Measurements from ENCODE around the gene ASB15.

DNA sequence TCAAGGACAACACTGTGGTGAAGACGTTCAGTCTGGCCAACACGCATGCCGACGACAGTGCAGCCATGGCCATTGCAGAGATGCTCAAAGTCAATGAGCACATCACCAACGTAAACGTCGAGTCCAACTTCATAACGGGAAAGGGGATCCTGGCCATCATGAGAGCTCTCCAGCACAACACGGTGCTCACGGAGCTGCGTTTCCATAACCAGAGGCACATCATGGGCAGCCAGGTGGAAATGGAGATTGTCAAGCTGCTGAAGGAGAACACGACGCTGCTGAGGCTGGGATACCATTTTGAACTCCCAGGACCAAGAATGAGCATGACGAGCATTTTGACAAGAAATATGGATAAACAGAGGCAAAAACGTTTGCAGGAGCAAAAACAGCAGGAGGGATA lies 60.7 kb downstream of the ASB15 start:
- TF ChIP-seq, protein P1, sequence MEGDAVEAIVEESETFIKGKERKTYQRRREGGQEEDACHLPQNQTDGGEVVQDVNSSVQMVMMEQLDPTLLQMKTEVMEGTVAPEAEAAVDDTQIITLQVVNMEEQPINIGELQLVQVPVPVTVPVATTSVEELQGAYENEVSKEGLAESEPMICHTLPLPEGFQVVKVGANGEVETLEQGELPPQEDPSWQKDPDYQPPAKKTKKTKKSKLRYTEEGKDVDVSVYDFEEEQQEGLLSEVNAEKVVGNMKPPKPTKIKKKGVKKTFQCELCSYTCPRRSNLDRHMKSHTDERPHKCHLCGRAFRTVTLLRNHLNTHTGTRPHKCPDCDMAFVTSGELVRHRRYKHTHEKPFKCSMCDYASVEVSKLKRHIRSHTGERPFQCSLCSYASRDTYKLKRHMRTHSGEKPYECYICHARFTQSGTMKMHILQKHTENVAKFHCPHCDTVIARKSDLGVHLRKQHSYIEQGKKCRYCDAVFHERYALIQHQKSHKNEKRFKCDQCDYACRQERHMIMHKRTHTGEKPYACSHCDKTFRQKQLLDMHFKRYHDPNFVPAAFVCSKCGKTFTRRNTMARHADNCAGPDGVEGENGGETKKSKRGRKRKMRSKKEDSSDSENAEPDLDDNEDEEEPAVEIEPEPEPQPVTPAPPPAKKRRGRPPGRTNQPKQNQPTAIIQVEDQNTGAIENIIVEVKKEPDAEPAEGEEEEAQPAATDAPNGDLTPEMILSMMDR (IDR thresholded peaks at IDR 0.05; ENCODE audit: low read depth, low read length), result no peak
- TF ChIP-seq MYC (IDR thresholded peaks at IDR 0.05; ENCODE audit: low read depth, low read length) (no peak), POLR2A (IDR thresholded peaks at IDR 0.05; ENCODE audit: extremely low read depth, insufficient read length) (no peak)
- TF ChIP-seq, protein P2, sequence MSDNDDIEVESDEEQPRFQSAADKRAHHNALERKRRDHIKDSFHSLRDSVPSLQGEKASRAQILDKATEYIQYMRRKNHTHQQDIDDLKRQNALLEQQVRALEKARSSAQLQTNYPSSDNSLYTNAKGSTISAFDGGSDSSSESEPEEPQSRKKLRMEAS (IDR thresholded peaks at IDR 0.05; ENCODE audit: low read depth, low read length), result no peak

Data from NB4 (cell line).